Uterus (tissue), 4 donors: ENCODE measurements around the gene DDAH2. TPM values are rescaled to one million over a fixed set of nuclear protein-coding genes. Genes with fewer than 3 reads are reported as not detected.
A peak's percentile ranks its signal among the peaks of the same experiment; 100 is the strongest.

Source experiments
- DNase-seq, 2 donors: peaks; one replicate each; pipeline ENCODE4 v3.0.0-alpha.2; 2019 to 2020
- H3K27ac ChIP-seq, 2 donors: fragments of 200-600 bp; sonication (generic); 1 replicate in 1 of 2; 2 replicates in 1 of 2; pipeline ENCODE4 v1.5.1; 2016 to 2018
- H3K27me3 ChIP-seq, 2 donors: fragments of 200-600 bp; sonication (generic); one replicate each; pipeline ENCODE4 v1.5.1; 2018 to 2019; ENCODE audit warnings: control low read depth in 1 of 2
- H3K36me3 ChIP-seq, 2 donors: fragments of 200-600 bp; sonication (generic); one replicate each; pipeline ENCODE4 v1.5.1; 2019; ENCODE audit warnings: control low read depth in 1 of 2
- H3K4me1 ChIP-seq, 2 donors: fragments of 200-600 bp; sonication (generic); one replicate each; pipeline ENCODE4 v1.5.1; 2018 to 2019; ENCODE audit warnings: control low read depth in 1 of 2
- H3K4me3 ChIP-seq, 2 donors: fragments of 200-600 bp; sonication (generic); 1 replicate in 1 of 2; 2 replicates in 1 of 2; pipeline ENCODE4 v1.5.1; 2018 to 2019; ENCODE audit warnings: mild to moderate bottlenecking in 1 of 2
- H3K9me3 ChIP-seq, 2 donors: fragments of 200-600 bp; sonication (generic); one replicate each; pipeline ENCODE4 v1.5.1; 2019; ENCODE audit warnings: control low read depth in 1 of 2
- CTCF ChIP-seq, 4 experiments: fragments of 200-600 bp in 2 of 4; fragments of 450-650 bp in 2 of 4; sonication (generic) in 2 of 4; IDR thresholded peaks; one replicate each; pipeline ENCODE4 v1.5.1; 2016 to 2019; ENCODE audit warnings: antibody characterized with exemption in 4 of 4, mild to moderate bottlenecking in 2 of 4, moderate library complexity in 1 of 4
- POLR2A ChIP-seq, 2 donors: fragments of 450-650 bp; IDR thresholded peaks; one replicate each; pipeline ENCODE4 v1.6.1; 2016; ENCODE audit warnings: antibody characterized with exemption in 2 of 2, mild to moderate bottlenecking in 1 of 2, moderate library complexity in 1 of 2
- intact Hi-C: fragments of 100-400 bp; cut with DNase I; formaldehyde crosslinking; loops from one replicate; pipeline ENCODE4 v1.15.1; 2023; ENCODE audit warnings: low total_unique reads
- total RNA-seq, 4 donors: library from RNA; depleted of rRNA in 3 of 4; stranded (reverse); fragments of >200 nt in 3 of 4; gene quantifications; one replicate each; pipeline versions ENCODE4 v1.1.0 to v1.2.4, GENCODE V29; 2014 to 2023
- donor health status: DM: yes; HTN: yes; CAD: no.

The DDAH2 gene
- total RNA-seq, 4 donors from 2014 or later, result 97.6 to 240 (median 158) TPM

DNA sequence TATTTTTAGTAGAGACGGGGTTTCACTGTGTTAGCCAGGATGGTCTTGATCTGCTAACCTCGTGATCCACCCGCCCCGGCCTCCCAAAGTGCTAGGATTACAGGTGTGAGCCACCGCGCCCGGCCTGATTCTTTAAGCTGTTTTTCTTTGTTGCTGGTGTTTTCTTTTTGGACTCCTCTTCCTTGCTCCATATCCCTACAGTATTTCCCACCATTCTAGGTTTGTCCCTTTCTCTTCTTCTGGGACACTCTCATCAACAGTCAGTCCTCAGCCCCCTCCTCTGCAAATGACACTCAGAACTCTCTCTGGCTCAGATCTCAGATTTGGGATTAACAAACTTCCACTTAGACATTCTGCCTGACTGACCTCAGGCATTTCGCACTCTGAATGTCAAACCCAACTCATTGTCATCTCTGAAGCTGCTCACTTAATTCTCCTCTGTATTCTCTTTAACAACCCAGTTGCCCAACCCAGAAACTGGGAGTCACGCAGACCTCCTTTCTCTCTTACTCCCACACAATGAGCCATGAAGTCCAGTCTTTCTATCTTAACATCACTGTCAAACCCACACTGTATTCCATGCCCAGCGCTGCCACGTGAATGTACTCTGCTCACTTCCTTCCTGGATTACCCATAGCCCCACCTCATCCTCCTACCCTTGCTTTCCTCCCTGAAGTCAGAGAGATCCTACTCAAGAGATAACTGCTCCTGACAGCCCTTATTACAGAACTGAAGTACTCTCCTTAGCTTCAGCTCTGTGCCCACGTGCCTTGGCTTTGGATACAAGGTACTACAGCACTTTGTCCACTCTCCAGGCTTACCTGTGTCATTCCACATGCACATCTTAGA is 3.4 kb downstream of the DDAH2 start:
- no peak overlapping the region for H3K4me3 ChIP-seq
- H3K36me3 ChIP-seq, result no peaks in the 10 kb centered on the region
- intact Hi-C loops, result no loop called here
- TF ChIP-seq POLR2A (IDR thresholded peaks at IDR 0.05) (no peak), CTCF (IDR thresholded peaks at IDR 0.05) (no peak)
- peak overlapping the region in 1 of 2 donors; percentile 93 for H3K27ac ChIP-seq
- no peak for DNase-seq
- no peaks in the 10 kb centered on the region for H3K9me3 ChIP-seq
- H3K4me1 ChIP-seq, result peaks cover 4 to 6% of the 10 kb centered on the region in 2 donors
- no peaks in the 10 kb centered on the region for H3K27me3 ChIP-seq

GRCh38 chr6:31723980-31724691 is 5.0 kb downstream of the DDAH2 start:
- no peak for TF ChIP-seq CTCF (IDR thresholded peaks at IDR 0.05)
- no peak for TF ChIP-seq POLR2A (IDR thresholded peaks at IDR 0.05)
- Histone ChIP-seq H3K27ac (no peak overlapping the region), H3K27me3 (no peaks in the 10 kb centered on the region), H3K9me3 (no peaks in the 10 kb centered on the region), H3K36me3 (no peaks in the 10 kb centered on the region), H3K4me1 (peaks cover 4 to 6% of the 10 kb centered on the region in 2 donors), H3K4me3 (no peak overlapping the region)
- intact Hi-C loops, result no loop called here
- DNase-seq, result no peak

DNA sequence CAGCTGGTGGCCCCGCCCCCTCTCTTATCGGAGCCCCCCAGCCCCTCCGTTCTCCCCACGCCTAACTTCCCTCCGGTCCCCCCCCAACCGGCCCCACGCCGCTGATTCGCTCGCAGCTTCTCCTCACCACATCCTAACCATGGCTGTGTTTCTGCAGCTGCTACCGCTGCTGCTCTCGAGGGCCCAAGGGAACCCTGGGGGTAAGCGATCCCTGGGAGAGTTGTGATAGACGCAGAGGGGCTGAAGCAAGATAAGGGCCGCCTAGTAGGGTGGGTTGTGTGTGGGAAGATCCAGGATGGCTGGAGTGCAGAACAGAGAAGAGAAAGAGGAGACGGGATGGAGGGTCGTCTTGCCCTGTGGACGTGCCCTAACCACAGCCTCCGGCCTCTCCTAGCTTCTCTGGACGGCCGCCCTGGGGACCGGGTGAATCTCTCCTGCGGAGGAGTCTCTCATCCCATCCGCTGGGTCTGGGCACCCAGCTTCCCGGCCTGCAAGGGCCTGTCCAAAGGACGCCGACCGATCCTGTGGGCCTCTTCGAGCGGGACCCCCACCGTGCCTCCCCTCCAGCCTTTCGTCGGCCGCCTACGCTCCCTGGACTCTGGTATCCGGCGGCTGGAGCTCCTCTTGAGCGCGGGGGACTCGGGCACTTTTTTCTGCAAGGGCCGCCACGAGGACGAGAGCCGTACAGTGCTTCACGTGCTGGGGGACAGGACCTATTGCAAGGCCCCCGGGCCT is 5.7 kb downstream of the DDAH2 start, which contains the start of gene MPIG6B:
MPIG6B (plus strand) TSS at position 129 of the 735 bp plus-strand sequence; CDS start at position 140, 11 bp downstream.
- H3K27me3 ChIP-seq, result no peaks in the 10 kb centered on the region
- intact Hi-C loops, result no loop called here
- no peak within 1 kb of the TSS for H3K27ac ChIP-seq
- H3K9me3 ChIP-seq, result no peaks in the 10 kb centered on the region
- no peak within 1 kb of the TSS for H3K4me3 ChIP-seq
- H3K36me3 ChIP-seq, result no peaks in the 10 kb centered on the region
- no peak for DNase-seq
- TF ChIP-seq POLR2A (IDR thresholded peaks at IDR 0.05) (no peak), CTCF (IDR thresholded peaks at IDR 0.05) (no peak)
- H3K4me1 ChIP-seq, result peaks cover 4 to 5% of the 10 kb centered on the region in 2 donors

- intact Hi-C loops, result no loop called here
- TF ChIP-seq CTCF (IDR thresholded peaks at IDR 0.05) (no peak), POLR2A (IDR thresholded peaks at IDR 0.05) (no peak)
These were observed 6.9 kb downstream of the DDAH2 start for GRCh38 chr6:31722173-31722572.

More at GRCh38 chr6:31722173-31722572, 6.9 kb downstream of the DDAH2 start:
- H3K27me3 ChIP-seq, result no peaks in the 10 kb centered on the region
- H3K36me3 ChIP-seq, result no peaks in the 10 kb centered on the region
- H3K4me1 ChIP-seq, result no peaks in the 10 kb centered on the region
- no peaks in the 10 kb centered on the region for H3K9me3 ChIP-seq
- H3K4me3 ChIP-seq, result no peak overlapping the region
- no peak overlapping the region for H3K27ac ChIP-seq
- no peak for DNase-seq
